ENCODE measurements around the gene SNTG2.
A peak's percentile ranks its signal among the peaks of the same experiment; 100 is the strongest.

SNTG2 gene

DNA sequence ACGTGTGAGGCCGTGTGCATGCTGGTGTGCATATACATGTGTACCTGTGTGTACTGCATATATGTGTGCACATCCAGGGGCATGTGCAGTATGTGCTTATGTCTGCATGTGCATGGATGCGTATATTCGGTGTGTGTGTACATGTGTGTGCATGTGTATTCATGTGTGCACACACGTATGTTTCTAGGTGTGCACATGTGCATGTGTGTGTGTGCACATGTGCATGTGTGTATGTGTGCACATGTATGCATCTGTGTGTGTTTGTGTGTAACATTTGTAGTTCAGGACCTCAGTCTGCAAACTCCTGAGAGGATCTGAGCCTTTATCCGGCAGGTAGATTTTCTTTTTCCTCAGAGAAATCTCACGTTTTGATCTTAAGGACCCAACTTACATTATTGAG lies 201.7 kb downstream of the SNTG2 start:
- DNase-seq, result no peak

DNA sequence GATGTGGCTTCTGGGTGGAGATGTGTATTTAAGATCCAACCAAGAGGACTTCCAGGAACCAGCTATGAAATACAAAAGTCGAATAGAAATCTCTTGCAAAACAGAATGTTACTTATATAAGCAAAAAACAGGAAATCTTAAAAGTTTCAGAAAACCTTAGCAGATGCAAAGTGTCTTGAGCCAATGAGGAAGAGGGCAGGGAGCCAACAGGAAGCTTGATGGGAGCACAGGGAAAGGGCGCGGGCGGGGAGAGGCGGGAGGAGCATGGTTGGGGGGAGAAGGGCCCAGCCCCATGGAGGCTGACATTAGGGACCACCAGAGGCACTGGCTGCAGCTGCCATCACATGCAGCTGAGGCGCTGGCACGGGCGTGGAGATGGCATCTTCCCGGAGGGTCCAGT lies 203.3 kb downstream of the SNTG2 start:
- DNase-seq, result no peak

DNA sequence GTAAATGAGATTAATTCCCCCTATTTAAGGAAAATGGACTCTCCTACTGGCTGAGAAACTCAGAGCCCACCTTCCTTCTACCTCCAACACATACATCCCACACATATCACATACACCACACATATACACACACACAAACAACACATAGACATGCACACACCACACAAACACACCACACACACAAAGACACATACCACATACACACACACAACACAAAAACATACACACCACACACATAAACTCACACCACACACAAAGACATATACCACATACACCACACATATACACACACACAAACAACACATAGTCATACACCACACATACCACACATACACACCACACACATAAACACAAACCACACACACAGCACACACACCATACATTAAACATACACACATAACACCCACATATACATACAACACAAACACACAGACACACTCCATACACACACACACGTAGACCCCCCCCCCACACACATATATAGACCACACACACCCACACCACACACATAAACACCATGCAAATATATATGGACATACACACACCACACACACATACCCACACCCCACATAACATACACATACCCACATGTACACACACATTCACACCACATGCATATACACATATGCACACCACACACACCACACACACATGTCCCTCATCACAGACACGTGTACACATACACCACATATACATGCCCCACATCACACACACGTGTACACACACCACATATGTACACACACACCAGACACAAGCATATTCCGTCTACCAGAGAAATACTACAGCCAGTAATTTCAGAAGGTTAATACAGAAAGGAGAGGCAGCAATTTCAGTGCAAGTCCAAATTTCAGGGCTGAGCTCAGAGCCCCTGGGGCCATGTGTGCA lies 204.3 kb downstream of the SNTG2 start:
- no peak for DNase-seq

DNA sequence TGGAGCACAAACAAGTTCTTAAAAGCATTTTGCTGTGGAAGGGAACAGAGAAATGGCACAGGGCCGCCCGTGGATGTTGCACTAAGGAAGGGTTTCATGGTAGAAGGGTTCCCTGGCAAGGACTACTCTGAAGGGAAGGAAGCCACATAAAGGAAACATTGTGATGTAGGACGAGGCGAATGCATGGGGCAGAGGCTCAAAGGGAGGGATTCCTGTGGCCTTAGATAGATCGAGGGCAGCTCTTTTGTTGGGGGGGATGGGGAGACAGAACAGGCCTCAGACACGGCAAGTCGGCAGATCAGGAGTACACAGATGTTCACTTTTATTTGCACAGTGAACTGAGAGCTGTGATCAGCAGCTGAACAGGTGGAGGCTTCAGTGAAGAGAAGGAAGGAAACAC lies 205.4 kb downstream of the SNTG2 start:
- no peak for DNase-seq

DNA sequence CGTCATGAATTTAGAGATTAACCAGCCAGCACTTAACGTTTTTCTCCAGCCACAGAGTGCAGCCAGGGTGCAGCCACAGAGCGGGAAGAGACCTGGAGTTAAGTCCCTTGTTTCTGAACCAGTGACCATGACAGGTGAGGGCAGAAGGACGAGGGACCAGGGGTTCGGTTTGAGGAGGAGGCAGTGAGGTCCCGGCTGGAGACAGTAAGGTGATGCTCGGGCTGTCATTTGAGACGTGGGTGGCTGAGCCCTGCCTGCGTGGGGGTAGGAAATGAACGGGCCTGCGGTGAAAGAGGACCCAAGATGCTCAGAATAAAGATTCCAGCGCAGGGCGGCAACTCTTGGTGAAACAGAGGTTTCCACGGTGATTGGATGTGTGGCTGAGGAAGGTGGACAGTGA lies 205.9 kb downstream of the SNTG2 start:
- no peak for DNase-seq

DNA sequence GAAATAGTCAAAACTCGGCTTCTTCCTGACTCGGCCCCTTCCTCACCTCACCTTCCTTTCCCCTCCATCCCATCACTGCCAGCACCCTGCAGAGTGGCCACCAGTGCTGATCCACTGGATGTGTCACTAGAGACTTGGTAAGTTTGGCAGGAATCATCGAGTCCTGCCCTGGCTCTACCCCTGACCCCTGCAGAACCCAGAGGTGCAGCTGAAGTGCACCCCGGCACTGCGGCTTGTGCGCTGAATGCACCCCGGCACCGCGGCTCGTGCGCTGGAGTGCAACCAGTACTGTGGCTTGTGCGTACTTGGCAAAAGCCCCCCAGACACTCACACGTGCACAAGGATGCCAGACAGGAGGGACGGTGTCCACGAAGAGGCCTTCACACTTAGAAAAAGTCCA lies 206.5 kb downstream of the SNTG2 start:
- DNase-seq, result no peak

DNA sequence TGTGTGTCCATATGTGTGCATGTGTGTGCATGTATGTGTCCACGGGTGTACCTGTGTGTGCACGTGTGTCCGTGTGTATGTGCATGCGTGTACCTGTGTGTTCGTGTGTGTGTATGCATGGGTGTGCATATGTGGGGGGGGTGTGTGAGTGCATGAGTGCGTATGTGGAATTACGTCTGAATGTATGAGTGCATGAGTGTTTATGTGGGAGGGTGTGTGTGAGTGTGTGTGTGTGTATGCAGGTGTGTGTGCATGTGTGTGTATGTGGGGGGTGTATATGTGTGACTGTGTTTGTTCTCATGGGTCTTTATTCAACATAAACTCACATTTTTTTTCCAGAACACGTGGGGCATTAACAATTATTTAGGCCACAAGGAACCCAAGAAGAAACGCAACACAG lies 208.4 kb downstream of the SNTG2 start:
- no peak for DNase-seq

DNA sequence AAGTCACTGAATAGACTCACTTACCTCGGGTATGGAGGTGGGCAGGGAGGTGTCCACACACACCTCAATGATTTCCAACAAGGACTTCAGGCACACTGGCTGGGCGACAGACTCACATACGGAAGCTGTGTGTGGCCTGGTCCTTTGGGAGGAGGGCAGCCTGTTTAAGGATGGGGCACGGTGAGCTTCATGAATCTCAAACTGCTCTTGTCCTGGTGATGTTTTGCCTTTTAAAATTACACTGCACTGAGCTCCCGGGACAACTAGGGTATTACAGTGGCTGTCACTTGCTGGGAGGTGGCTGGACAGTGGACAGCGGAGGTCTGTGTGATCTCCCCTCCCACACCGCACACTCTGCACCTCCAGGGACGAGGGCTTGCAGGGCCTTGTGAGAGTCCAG lies 211.6 kb downstream of the SNTG2 start:
- DNase-seq, result no peak

DNA sequence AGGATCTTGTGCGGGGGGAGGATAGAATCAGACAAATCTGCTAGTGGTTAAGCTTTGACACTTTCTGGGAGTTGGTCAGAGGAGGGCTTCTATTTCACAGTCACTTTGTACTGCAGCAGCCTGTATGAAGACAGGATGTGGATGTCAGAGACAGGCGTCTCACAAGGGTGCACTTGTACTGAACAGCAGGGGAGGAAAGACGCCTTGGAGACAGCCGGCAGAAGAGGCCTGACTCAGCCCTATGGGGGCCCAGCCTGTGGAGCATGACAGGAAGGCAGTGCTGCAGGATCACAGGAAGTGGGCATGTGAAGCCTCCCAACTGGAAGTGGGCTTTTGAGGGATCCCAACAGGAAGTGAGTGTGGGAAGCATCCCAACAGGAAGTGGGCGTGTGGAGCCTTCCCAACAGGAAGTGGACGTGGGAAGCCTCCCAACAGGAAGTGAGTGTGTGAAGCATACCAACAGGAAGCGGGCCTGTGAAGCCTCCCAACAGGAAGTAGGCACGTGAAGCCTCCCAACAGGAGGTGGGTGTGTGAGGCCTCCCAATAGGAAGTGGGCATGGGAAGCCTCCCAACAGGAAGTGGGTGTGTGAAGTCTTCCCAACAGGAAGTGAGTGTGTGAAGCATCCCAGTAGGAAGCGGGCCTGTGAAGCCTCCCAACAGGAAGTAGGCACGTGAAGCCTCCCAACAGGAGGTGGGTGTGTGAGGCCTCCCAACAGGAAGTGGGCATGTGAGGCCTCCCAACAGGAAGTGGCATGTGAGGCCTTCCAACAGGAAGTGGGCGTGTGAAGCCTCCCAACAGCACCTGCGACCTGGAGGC lies 212.3 kb downstream of the SNTG2 start:
- peak; percentile 53 for DNase-seq

DNA sequence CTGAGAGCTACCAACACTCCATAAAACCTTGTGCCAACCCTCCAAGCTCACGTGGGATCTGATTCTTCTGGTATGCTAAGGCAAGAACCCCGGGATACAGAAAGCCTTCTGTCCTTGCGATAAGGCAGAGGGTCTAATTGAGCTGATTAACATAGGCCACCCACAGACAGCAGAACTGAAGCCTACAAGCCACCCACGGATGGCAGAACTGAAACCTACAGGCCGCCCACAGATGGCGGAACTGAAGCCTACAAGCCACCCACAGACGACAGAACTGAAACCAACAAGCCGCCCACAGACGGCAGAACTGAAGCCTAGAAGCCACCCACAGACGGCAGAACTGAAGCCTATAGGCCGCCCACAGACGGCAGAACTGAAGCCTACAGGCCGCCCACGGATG lies 216.3 kb downstream of the SNTG2 start:
- no peak for DNase-seq

DNA sequence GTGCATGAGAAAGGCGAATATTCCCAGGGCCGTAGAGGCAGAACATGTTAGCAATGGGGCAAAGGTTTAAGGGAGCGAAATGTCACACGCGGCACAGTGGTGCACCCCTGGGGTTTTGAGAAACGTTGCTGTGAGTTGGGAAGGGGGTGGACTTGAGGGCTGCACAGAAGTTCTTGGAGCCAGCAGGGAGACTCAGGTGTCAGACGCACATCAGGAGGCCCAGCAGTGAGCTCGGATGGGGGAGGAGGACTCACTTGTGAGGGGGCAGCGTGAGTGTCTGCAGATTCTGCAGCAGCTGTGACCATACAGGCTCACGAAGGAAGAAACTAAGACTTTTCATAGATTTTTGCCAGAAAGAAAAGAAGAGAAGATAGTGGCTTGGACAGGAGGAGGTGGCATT lies 218.2 kb downstream of the SNTG2 start:
- DNase-seq, result no peak

DNA sequence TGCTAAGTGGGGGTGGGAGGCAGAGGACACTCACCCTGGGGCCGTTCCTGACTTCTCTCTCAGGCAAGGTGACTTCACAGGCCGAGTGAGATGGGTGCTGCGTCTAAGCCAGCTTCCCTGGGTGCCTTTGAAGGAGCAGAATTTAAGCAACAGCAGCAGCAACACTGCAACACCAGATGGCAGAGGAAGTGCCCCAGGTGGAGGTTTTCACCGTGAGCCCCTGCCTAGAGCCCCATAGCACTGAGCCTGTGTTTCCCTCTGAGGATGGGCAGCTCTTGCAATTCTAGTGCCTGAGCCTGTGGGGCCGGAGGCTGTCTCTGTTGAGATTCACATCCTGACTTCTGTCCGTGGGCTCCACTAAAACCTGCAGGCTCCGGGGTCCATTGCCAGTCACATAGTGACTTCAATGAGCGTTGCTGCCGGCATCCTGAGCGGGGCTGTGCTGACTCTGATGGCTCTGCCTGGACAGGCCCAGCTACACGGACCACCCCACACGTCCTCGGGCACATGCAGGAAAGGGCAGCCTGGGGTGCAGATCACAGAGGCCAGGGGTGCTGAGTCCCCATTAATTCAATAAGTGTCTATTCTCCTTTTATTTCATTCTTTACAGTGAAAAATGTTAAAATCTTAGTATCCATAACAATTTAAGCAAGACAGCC lies 218.8 kb downstream of the SNTG2 start:
- DNase-seq, result no peak

DNA sequence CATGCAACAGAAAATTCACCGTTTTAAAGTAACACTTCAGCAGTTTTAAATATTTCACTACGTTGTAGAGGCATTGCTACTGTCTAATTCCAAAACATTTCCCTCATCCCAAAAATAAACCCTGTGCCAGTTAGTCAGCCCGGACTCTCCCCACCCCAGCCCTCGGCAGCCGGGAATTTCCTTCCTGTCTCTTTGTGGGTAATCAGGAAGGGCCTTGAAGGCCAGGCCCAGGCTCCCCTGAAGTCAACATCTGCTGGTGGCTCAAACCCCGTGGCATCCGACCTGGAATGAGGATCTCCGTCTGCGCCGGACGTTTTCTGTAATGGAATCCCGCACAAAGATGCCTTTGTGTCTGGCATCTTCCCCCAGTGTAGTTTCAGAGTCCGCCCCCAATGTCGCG lies 219.6 kb downstream of the SNTG2 start:
- DNase-seq, result no peak

DNA sequence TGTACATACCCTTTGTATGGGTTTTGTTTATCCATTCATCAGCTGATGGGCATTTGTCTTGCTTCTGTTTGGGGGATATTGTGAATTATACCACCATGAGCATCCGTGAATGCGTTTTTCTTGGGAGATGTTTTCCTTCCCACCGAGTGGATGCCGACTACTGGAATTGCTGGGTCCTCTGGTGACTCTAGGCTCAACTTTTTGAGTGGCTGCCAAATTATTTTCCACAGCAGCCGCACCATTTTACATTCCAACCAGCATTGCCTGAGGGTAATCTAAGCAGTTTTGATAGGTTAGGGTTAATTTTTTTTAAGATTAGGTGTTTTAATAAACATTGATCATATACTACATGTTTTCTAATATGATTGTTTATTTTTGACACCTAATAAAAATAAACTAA lies 220.1 kb downstream of the SNTG2 start:
- DNase-seq, result no peak

DNA sequence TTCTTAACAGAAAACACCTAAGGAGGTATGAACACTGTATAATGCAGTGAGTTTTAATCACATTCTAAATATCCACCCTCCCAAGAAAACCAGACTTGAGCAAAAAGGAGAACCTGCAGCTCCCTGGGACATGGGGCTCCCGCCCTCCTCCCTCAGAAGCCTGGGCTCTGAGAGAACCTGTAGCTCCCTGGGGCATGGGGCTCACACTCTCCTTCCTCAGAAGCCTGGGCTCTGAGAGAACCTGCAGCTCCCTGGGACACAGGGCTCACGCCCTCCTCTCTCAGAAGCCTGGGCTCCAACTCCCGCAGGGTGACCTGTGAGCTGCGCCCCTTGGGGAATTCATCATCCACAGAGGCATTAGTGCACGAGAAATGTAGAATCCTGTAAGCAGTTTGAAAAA lies 222.9 kb downstream of the SNTG2 start:
- no peak for DNase-seq

DNA sequence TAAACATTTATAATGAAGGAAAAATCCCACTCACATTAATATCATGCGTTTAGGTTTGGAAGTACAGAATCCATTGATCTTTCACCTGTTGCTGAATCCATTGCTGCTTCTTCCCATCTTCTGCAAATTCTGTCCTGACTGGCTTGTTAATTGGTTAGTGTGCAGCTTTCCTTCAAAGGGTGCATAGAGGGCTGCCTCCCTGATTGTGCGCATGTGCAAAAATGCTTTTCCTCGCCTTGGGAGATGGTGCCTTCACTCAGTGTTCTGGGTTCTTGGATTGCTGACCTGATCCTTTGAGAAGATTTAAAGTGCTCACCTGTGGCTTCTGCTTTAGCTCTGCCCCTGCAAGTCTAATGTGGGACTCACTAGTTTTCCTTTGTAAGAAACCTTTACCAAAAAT lies 231.2 kb downstream of the SNTG2 start:
- DNase-seq, result no peak

DNA sequence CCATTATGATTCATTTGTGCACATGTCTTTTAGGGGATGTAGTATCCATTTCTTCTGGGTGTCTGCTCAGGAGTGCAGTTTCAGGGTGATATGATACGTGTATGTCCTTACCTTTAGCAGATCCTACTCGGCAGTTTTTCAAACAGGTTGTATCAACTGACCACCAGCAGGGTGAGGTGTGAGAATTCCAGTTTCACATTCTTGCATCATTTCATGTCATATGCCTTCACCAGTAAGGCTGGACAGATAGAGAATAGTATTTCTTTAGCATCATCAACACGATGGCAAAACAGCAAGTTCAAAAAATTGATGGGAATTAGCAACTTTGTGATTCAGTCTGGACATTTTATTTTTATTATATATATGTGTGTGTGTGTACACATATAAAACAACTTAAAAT lies 232.7 kb downstream of the SNTG2 start:
- DNase-seq, result no peak

DNA sequence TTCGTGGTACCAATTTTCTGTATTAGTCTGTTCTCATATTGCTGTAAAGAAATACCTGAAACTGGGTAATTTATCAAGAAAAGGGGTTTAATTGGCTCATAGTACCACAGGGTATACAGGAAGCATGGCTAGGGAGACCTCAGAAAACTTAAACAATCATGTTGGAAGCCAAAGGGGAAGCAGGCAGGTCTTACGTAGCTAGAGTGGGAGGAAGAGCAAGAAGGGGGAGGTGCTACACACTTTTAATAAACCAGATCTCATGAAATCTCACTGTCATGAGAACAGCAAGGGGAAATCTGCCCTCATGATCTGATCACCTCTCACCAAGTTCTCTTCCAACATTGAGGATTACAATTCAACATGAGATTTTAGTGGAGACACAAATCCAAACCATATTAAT lies 235.8 kb downstream of the SNTG2 start:
- DNase-seq, result no peak

DNA sequence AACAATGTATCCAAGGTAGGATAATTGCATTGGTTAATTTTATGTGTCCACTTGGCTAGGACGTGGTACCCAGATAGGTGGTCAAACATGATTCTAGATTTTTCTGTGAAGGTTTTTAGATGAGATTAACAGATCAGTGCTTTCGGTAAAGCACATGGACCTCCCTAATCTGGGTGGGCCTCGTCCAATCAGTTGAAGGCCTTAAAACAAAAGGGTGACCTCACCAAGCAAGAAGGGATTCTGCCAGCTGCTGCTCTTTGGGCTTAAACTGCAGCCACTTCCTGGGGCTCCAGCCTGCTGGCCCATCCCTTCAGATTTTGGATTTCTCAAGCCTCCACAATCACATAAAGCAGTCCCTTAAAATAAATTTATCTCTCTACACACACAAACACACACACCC lies 236.5 kb downstream of the SNTG2 start:
- DNase-seq, result no peak

DNA sequence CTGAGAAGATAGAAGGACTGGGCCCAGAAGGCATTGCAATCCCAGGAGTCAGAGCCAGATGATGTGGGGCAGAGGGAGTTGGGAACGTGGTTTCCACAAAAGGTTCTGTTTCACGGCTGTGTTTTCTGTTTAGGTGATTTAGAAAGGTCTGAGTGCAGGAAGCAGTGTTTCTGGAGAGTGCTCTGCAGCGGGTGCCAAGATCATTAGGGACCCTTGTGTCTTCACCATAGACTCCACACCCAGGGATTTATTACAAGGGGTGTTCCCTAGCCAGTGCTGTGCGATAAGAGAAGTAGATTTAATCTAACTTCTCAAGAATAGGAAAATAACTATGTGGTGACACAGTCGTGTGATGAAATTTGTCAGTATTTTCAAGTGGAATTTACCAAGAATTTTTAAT lies 241.5 kb downstream of the SNTG2 start:
- DNase-seq, result no peak

DNA sequence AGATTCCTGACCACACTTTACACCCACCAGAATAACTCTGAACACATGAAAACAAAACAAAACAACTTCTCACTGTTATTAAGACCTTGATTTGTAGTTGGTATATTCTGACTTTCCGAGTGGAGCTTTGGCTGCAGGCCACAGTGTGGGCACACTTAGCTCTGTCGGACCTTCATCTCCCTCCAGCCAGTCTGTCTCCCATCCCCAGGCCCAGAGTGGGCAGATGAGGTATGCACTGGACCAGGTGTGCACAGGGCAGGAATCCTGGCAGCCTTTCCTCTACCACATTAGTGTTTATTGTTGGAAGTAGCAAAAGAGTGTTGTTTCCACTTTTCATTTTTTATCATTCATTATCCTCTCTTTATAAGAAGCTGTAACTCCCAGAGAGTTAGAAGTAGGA lies 243.2 kb downstream of the SNTG2 start:
- DNase-seq, result no peak

DNA sequence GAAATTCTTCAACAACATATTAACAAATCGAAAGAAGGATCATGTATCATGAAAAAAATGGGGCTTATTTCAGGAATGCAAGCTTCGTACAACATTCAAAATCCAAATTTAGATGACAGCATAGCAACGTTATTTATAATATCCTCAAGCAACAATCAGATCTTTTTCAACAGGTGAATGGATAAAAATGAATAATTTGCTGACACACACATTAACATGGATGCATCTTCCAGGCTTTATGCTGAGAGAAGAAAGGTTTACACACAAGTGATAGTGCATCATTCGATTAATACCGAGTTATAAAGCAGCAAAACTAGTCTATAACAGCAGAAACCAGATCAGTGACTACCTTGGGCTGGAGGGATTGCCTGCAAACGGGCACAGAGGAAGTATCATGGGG lies 253.1 kb downstream of the SNTG2 start:
- DNase-seq, result no peak

DNA sequence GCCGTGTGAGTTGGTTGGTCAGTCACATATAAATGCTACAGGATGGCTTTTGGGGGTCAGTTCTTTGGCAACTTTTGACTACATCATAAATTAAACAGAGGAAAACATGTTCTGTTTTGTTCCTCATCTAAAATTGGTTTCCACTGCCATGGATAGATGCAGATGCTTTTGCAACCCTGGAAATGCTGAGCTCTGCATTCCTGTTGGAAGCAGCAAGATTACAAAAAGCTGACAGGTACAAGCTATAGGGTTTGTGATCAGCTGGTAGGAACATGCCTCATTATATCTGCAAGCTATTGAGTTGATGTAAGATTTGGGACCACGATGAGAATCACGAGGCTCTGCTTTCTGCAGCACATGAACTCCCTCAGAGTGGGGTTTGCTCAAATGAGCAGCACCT lies 255.2 kb downstream of the SNTG2 start:
- no peak for DNase-seq

DNA sequence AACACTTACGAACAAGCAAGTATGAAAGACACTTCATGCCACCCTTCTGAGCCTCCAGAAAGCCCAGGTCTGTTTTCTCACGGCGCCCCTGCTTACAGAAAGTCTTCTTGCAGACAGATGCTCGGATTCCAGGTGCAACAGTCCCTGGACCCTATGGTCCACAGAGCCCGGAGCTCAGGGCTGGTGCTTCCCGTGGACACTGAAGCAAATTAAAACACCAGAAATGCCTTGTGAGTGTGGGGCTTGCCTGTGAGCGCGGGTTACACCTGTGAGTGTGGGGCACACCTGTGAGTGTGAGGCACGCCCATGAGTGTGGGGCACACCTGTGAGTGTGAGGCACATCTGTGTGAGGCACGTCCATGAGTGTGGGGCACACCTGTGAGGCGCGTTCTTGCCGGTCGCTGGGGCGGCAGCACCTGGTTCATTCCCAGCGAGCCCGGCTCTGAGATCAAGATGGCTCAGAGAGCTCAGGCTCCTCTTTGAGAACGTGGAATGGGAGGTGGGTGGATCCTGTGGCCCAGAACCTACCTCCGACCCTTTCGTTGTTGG lies 257.4 kb downstream of the SNTG2 start:
- no peak for DNase-seq

Measured in activated CD4-positive, alpha-beta T cell treated with anti-CD3 and anti-CD28 coated beads for 48 hours (primary cell).